T-helper 17 cell (primary cell): ENCODE measurements around the gene HHLA2. TPM values are rescaled to one million over a fixed set of nuclear protein-coding genes. Genes with fewer than 3 reads are reported as not detected.

Experiments used
- ATAC-seq: fragments of 150-1000 bp; cut with Tn5 transposase; 2 replicates; pipeline ENCODE4 v1.10.0; 2021; ENCODE audit warnings: mild to moderate bottlenecking, moderate library complexity
- DNase-seq, 3 donors: peaks; one replicate each; pipeline versions ENCODE4 v3.0.0 to v3.0.0-alpha.2; 2020 to 2021
- H3K9me3 ChIP-seq: one replicate; pipeline ENCODE4 v1.7.0; 2013; ENCODE audit warnings: low read length, mild to moderate bottlenecking; ENCODE audit not compliant: control insufficient read depth, poor library complexity, severe bottlenecking
- H3K27ac Mint-ChIP-seq: one replicate; pipeline ENCODE4 v1.8.0; 2022; ENCODE audit warnings: mild to moderate bottlenecking, moderate library complexity, mixed read lengths
- H3K27me3 Mint-ChIP-seq: one replicate; pipeline ENCODE4 v1.8.0; 2022; ENCODE audit warnings: mixed read lengths
- H3K36me3 Mint-ChIP-seq: one replicate; pipeline ENCODE4 v1.8.0; 2022; ENCODE audit warnings: low read depth, mixed read lengths
- H3K4me1 Mint-ChIP-seq: one replicate; pipeline ENCODE4 v1.8.0; 2022; ENCODE audit warnings: mild to moderate bottlenecking, mixed read lengths
- H3K4me3 Mint-ChIP-seq: one replicate; pipeline ENCODE4 v1.8.0; 2022; ENCODE audit warnings: mild to moderate bottlenecking, moderate library complexity, mixed read lengths
- total RNA-seq, 4 donors: library from RNA in 2 of 4; stranded (reverse) in 2 of 4; gene quantifications; one replicate each; pipeline ENCODE4 v1.2.3 and lab custom pipeline; 2022 to 2026

The HHLA2 gene
- total RNA-seq, 2 donors from 2014 or later: 0.37 to 2.0 TPM

DNA sequence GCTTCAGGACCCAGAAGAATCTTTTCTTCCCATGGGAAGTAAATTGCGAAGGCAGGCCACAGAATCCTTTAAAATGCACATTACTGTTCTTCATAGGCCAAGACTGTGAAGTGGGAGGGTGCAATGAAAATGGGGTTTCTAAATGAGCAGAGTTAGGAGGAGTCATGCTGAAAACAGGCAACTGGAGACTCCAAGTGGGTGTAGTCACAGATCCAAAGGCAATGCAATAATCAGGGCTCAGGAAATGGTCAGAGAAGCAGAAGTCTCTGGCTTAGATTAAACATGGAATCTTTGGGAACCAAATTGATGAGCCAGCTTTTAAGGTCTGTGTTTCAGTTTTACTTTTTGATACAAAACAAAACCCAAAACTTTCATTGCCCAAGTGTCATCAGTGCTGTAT, 37.6 kb downstream of the HHLA2 start:
- Mint-ChIP-seq H3K4me1 (peaks cover 8% of the 10 kb centered on the region), H3K27me3 (no peaks in the 10 kb centered on the region), H3K36me3 (no peaks in the 10 kb centered on the region), H3K27ac (no peak overlapping the region), H3K4me3 (no peak overlapping the region)
- no peaks in the 10 kb centered on the region for H3K9me3 ChIP-seq
- DNase-seq (no peak), ATAC-seq (no peak)

DNA sequence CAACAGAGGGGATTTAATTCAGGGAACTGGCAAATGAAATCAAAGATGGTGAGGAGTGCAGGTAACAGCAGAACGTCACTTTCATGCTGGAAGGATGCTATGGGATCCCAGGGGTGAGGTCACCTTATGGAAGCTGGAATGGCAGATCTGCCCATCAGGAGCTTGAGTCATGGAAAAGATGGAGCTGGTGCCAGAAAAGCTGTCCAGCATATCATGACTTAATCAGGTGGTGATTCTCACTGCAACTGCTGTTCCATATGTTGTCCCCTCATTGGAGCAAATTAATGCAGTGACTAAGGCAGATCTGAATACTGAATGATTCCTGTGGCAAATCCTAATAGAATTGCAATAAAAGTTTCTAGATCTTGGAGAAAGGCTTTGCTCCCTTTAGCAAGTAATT, 38.4 kb downstream of the HHLA2 start:
- Mint-ChIP-seq H3K4me3 (no peak overlapping the region), H3K27me3 (no peaks in the 10 kb centered on the region), H3K4me1 (peaks cover under 1% of the 10 kb centered on the region), H3K27ac (no peak overlapping the region), H3K36me3 (no peaks in the 10 kb centered on the region)
- no peaks in the 10 kb centered on the region for H3K9me3 ChIP-seq
- no peak for ATAC-seq
- DNase-seq: no peak

DNA sequence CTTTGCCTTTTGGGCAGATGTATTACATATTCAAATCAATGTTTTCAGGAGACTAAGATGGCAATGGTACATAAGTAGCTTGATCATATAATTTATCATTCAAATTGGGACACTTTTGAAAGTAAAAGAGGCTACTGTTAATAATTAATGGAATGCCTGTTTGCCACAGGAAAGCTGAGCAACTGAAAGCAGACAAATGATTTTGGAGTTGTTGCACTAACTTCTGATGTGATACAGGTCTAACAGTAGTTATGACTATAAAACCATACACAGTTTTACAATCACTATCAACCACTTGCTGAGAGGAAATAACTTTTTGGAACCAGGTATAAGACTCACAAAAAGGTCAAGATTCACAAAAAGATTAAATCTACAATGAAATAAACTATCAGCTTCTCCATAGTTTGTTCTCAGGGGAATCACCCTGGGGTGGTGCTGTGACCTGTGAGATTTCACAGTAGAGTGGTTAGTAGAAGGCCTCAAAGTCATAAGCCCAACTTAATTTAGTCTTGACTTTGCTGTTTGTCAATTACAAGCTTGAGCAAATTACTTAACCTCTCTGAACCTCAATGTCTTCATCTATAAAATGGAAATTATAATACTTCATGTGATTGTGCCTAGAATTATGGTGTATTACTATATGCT, 42.7 kb downstream of the HHLA2 start:
- DNase-seq (no peak), ATAC-seq (no peak)
- H3K36me3 Mint-ChIP-seq: no peaks in the 10 kb centered on the region
- H3K9me3 ChIP-seq: no peaks in the 10 kb centered on the region
- H3K27ac Mint-ChIP-seq: no peak overlapping the region
- H3K4me1 Mint-ChIP-seq: peaks cover 6% of the 10 kb centered on the region
- H3K27me3 Mint-ChIP-seq: no peaks in the 10 kb centered on the region
- H3K4me3 Mint-ChIP-seq: no peak overlapping the region

DNA sequence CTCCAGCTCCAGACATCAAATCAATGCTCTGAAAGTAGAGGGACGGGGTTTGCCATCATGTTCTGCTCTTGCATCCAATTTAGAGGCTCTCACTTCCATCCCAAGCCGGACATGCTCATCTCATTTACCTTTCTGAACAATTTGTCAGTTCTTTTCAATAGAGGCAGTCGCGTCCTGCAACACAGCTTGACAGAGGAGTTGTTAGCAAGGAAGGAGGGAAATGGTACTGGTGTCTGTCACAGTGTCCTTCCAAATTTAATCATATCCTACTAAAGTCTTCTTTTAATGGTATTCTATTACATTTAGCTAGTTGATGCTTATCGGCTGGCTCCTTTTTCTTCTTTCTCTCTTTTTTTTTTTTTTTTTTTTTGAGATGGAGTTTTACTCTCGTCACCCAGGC, 45.6 kb downstream of the HHLA2 start:
- Mint-ChIP-seq H3K36me3 (no peaks in the 10 kb centered on the region), H3K4me1 (peaks cover 6% of the 10 kb centered on the region), H3K4me3 (no peak overlapping the region), H3K27me3 (no peaks in the 10 kb centered on the region), H3K27ac (peak overlapping the region; percentile 32)
- DNase-seq (no peak), ATAC-seq (no peak)
- no peaks in the 10 kb centered on the region for H3K9me3 ChIP-seq

DNA sequence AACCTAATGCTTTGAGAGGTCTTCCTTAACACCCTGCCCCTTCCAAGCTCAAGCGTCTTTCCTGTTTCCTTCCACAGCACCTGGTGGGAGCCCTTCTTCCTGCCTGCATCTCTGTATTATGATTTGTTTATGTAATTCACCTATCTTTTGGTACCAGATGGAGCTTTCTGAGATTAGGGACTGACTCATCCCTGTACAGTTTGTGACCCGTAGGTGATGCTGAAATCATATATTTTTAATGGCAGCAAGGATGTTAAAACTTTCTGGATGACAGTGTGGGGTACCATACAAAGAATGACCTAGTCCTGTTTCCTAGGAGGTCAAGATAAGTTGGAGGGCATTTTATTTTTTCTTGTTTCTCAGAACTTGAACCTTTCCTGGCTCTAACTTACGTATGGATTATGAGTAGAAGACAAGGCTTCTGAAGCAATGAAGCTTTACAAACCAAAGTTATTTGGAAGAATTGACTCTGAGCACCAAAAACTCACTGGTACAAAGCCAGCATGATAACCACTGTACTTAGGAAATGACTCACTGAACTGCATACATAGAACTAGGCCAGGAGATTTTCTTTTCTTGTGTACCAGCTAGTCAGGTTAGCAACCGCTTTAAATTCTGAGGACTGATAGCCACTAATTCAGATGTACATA, 46.6 kb downstream of the HHLA2 start:
- Mint-ChIP-seq H3K4me1 (peaks cover 6% of the 10 kb centered on the region), H3K36me3 (no peaks in the 10 kb centered on the region), H3K27ac (no peak overlapping the region), H3K27me3 (no peaks in the 10 kb centered on the region), H3K4me3 (no peak overlapping the region)
- no peaks in the 10 kb centered on the region for H3K9me3 ChIP-seq
- no peak for DNase-seq
- ATAC-seq: no peak

DNA sequence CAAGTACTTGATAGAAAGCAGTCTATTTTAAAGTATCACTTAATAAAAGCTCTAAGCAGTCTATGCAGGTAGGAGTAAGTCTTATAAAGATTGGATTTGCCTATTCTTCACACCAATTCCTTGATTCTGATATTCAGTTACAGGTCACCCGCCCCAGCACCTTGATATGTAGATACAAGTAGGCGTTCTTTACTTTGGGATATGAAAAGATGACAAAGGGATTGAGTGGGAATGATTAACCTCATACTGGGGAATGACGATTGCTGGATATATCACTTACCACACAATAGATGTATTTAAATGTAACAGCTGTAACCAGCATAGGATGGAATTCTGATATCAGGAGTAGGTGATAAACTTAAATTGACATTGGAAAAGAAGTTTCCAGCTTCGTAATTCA, 47.1 kb downstream of the HHLA2 start:
- H3K4me3 Mint-ChIP-seq: no peak overlapping the region
- H3K27ac Mint-ChIP-seq: no peak overlapping the region
- ATAC-seq: no peak
- H3K27me3 Mint-ChIP-seq: no peaks in the 10 kb centered on the region
- H3K36me3 Mint-ChIP-seq: no peaks in the 10 kb centered on the region
- no peak for DNase-seq
- H3K4me1 Mint-ChIP-seq: peaks cover 6% of the 10 kb centered on the region
- no peaks in the 10 kb centered on the region for H3K9me3 ChIP-seq

DNA sequence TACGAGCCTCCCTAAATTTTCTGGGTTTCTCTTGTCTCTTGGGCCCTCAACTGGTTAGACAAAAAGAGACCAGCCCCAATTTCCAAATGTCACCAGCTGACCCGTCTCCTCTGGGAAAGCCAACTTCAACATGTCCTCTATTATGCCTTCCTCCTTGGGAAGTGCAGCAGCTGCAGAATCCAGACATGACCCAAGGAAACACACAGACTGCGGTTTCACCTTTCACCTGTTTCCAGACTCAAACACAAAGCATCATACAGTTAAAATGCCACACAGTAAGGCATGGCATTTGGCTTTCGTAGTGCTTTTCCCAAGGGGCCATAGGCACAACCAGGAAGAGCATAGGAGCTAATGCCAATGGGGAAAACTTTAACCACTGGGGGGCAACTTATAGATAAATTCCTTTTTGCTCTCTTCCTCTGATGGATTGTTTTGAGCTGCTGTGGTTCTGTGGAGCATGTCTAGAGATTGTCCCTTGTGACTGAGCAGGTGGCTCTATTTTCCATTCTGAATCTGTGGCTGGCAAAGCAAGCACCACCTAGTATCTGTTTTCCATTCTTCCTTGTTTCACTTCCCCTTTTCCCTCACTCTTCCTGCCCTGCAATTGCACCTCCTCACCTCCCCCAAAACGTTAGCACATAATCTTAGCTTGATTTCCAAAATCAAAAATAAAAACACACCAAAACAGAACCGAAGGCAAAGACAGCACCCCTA, 49.3 kb downstream of the HHLA2 start:
- Mint-ChIP-seq H3K4me1 (peaks cover 6% of the 10 kb centered on the region), H3K27me3 (no peaks in the 10 kb centered on the region), H3K27ac (no peak overlapping the region), H3K36me3 (no peaks in the 10 kb centered on the region), H3K4me3 (no peak overlapping the region)
- no peak for ATAC-seq
- no peaks in the 10 kb centered on the region for H3K9me3 ChIP-seq
- DNase-seq: no peak

DNA sequence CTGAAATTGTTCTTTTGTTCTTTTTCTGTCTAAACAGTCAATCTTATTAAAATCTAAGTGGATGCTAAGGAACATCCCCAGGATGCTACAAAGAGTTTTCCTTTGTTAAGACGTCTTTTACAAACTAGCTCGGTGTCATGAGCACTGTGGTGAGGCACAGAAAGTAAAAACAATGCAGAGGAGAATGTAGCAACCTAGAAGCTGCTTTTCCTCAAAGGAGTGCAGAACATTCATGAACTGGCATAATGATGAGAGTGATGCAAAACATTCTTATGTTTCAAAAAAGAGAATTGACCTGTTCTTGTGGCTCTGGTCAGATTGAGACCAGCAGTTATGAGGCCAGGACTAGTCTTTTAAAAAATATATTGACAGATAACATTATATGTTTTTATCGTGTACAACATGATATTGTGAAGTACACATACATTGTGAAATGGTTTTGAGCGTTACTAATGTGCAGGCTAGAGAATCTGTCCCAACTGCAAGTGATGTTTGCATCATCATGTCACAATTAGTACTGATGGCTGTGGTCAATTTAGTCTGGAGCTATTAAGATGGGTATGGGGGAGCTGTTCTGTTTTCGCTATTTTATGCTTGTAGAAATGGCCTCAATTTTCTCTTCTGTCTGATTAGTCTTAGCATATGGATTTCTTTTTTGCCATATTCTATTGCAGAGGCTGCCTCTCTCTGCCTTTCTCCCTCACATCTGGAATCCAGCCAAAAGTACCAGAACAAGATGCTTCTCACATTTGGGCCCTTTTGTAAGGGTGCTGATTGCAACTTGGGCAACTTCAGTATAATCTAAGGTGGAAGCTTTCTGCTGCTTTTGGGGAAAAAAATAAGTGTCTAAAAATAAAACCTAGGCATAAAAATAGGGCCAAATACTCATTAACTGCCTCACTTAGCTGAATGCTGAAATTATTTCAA, 50.2 kb downstream of the HHLA2 start:
- peaks cover 6% of the 10 kb centered on the region for H3K4me1 Mint-ChIP-seq
- no peaks in the 10 kb centered on the region for H3K27me3 Mint-ChIP-seq
- no peak overlapping the region for H3K27ac Mint-ChIP-seq
- no peak for DNase-seq
- no peaks in the 10 kb centered on the region for H3K36me3 Mint-ChIP-seq
- no peak for ATAC-seq
- no peak overlapping the region for H3K4me3 Mint-ChIP-seq
- no peaks in the 10 kb centered on the region for H3K9me3 ChIP-seq

DNA sequence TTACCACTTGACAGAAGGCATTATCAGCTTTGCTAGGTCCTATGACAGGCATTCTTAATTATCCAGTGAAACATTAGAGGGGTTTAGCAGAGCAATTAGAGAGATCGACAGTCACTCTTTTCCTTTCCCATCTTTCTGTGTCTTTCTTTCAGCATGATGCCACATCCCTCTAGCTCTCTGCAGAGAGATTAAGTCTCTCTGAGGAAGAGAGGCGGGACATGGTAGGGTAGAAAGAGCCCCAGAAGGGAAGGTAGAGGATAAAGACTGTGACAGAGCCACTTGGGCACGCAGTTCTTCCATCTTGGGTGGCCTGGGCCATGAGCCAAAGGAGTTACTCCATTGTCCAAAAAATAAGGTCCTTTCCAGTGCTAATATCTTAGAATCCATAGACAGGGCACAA, 55.8 kb downstream of the HHLA2 start:
- ATAC-seq: no peak
- DNase-seq: no peak
- H3K9me3 ChIP-seq: no peaks in the 10 kb centered on the region
- H3K4me1 Mint-ChIP-seq: no peaks in the 10 kb centered on the region
- no peaks in the 10 kb centered on the region for H3K27me3 Mint-ChIP-seq
- no peaks in the 10 kb centered on the region for H3K36me3 Mint-ChIP-seq
- H3K27ac Mint-ChIP-seq: no peak overlapping the region
- no peak overlapping the region for H3K4me3 Mint-ChIP-seq

DNA sequence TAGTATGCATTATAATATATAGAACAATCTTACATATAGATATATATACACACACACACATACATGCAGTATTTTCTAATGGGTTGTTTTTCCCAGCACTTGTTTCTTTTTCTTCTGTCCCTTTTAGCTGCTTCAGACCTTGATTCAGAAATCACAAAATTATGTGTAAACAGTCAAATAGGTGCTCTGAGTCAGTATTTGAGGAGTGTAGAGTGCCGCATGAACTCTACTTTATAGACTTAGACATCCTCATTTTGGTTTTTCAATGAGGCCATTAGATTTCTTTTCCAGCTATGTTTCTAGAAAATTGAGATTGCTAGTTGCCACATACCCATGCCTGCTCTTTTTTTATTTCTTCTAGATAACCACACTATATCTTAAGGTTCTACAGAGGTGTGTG, 58.2 kb downstream of the HHLA2 start:
- no peaks in the 10 kb centered on the region for H3K9me3 ChIP-seq
- Mint-ChIP-seq H3K27me3 (no peaks in the 10 kb centered on the region), H3K4me3 (no peak overlapping the region), H3K4me1 (no peaks in the 10 kb centered on the region), H3K27ac (no peak overlapping the region), H3K36me3 (no peaks in the 10 kb centered on the region)
- DNase-seq (no peak), ATAC-seq (no peak)

DNA sequence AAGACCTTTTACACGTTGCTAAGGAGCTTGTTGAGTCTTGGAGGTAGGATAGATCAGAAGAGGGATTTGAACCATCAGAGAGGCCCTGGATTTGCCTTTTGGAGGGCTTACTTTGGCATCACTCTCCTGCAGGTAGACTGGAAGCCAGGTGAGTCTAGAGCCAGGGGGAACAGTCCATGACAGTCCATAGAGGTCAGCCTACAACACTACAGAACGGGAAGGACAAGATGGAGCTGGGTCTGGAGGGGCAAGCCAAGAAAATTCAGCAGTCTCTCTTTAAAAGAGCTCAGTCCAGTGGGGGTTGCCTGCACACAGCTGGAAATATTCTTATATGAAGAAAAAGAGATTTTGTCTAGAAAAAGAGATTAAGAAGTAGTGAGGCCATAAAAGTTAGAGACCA, 60.7 kb downstream of the HHLA2 start:
- no peaks in the 10 kb centered on the region for H3K9me3 ChIP-seq
- no peak for ATAC-seq
- Mint-ChIP-seq H3K27ac (no peak overlapping the region), H3K4me1 (no peaks in the 10 kb centered on the region), H3K36me3 (no peaks in the 10 kb centered on the region), H3K4me3 (no peak overlapping the region), H3K27me3 (no peaks in the 10 kb centered on the region)
- no peak for DNase-seq

DNA sequence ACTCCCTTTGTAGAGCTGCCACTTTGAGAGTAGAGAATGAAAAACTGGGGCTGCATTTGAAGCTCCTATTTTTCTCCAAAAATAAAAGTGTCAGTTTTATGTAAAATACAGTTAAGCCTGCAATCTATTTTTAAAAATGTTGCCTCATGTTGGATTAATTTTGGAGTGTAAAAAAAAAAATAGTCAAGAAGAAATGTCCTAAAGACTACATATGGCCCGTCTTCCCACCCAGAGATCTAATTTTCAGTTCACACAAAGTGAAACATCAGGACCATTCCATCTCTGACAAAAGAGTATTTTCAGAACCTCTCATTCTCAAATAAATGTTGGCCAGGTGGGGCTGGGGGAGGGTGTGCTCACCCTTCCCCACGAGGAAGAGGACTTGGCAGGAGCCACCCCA, 62.7 kb downstream of the HHLA2 start:
- DNase-seq: no peak

DNA sequence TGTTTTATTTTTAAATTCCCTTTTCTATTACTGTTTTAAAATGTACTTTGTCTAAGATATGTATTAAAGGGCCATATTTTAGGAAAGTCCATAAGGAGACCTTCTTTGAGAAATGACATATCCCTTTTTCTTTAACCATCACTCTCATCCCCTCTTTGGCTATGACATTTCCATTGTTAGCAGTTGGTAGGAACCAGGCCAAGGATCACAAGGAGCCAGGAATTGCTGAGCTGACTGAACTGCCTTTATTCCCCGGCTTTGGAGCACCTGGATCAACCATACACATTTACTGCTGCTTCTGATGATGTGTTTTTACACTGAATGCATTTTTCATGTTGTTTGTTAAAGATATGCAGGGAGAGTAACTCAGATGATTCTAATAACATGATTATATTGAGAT, 79.7 kb downstream of the HHLA2 start:
- Mint-ChIP-seq H3K4me1 (no peaks in the 10 kb centered on the region), H3K4me3 (no peak overlapping the region), H3K27ac (no peak overlapping the region), H3K27me3 (no peaks in the 10 kb centered on the region), H3K36me3 (no peaks in the 10 kb centered on the region)
- H3K9me3 ChIP-seq: no peaks in the 10 kb centered on the region
- ATAC-seq (no peak), DNase-seq (no peak)

More for the DNA sequence above, 62.7 kb downstream of the HHLA2 start:
- Mint-ChIP-seq H3K4me3 (no peak overlapping the region), H3K36me3 (no peaks in the 10 kb centered on the region), H3K27ac (no peak overlapping the region), H3K27me3 (no peaks in the 10 kb centered on the region), H3K4me1 (no peaks in the 10 kb centered on the region)
- no peak for ATAC-seq
- H3K9me3 ChIP-seq: no peaks in the 10 kb centered on the region
